SU-DHL-6 (cell line): ENCODE measurements around the gene IRAK2.

ENCODE experiments used
- H2AFZ ChIP-seq: fragments of 200-600 bp; sonication (generic); 2 replicates; pipeline ENCODE4 v1.6.1; 2014; ENCODE audit warnings: low read depth, mild to moderate bottlenecking, moderate library complexity, mixed read lengths, antibody characterized with exemption, low read length; ENCODE audit not compliant: severe bottlenecking
- H3F3A ChIP-seq: fragments of 200-600 bp; shearing (Covaris generic); 2 replicates; pipeline ENCODE4 v1.6.0; 2016; ENCODE audit warnings: antibody characterized with exemption, mild to moderate bottlenecking; ENCODE audit not compliant: insufficient read depth
- H3K27ac ChIP-seq: fragments of 200-600 bp; sonication (generic); 2 replicates; pipeline ENCODE4 v1.5.1; 2016; ENCODE audit warnings: low read depth, mild to moderate bottlenecking, low read length, moderate library complexity, mixed read lengths
- H3K27me3 ChIP-seq: fragments of 200-600 bp; sonication (generic), shearing (Covaris generic); 2 replicates; pipeline ENCODE4 v1.6.0; 2014; ENCODE audit warnings: mild to moderate bottlenecking, low read length
- H3K36me3 ChIP-seq: fragments of 200-600 bp; sonication (generic); 2 replicates; pipeline ENCODE4 v1.6.1; 2014; ENCODE audit warnings: mild to moderate bottlenecking, low read length, mixed read lengths
- H3K4me2 ChIP-seq: fragments of 300-600, 200-600 bp; shearing (Covaris generic), sonication (generic); 2 replicates; pipeline ENCODE4 v1.6.0; 2014; ENCODE audit warnings: low read length, low read depth, mild to moderate bottlenecking; ENCODE audit not compliant: poor library complexity, severe bottlenecking
- H3K4me3 ChIP-seq: fragments of 200-600 bp; sonication (generic); 2 replicates; pipeline ENCODE4 v1.5.1; 2014; ENCODE audit warnings: antibody characterized with exemption, low read length, mild to moderate bottlenecking, mixed read lengths; ENCODE audit not compliant: insufficient read depth, poor library complexity, severe bottlenecking
- H3K79me2 ChIP-seq: fragments of 200-600 bp; sonication (generic); 2 replicates; pipeline ENCODE4 v1.6.1; 2014; ENCODE audit warnings: mild to moderate bottlenecking, low read length, moderate library complexity; ENCODE audit not compliant: insufficient read depth
- H3K9ac ChIP-seq: fragments of 200-600 bp; sonication (generic); 2 replicates; pipeline ENCODE4 v1.7.0; 2014; ENCODE audit warnings: mild to moderate bottlenecking, low read length
- H3K9me2 ChIP-seq: fragments of 200-600 bp; sonication (generic); replicated peaks from 2 replicates; pipeline ENCODE4 v1.6.1; 2014; ENCODE audit warnings: low read length; ENCODE audit not compliant: insufficient read depth
- H3K9me3 ChIP-seq: fragments of 200-600 bp; sonication (generic); 2 replicates; pipeline ENCODE4 v1.6.1; 2014; ENCODE audit warnings: low read length, mixed read lengths; ENCODE audit not compliant: insufficient read depth
- H4K20me1 ChIP-seq: fragments of 200-600 bp; sonication (generic); 2 replicates; pipeline ENCODE4 v1.6.1; 2014; ENCODE audit warnings: low read depth, mild to moderate bottlenecking, antibody characterized with exemption, low read length, moderate library complexity, mixed read lengths
- EZH2phosphoT487 ChIP-seq: fragments of 200-600 bp; sonication (generic), shearing (Covaris generic); conservative IDR thresholded peaks from 2 replicates; pipeline ENCODE4 v1.6.1; 2018; ENCODE audit warnings: mild to moderate bottlenecking, antibody characterized with exemption, low read length, moderate library complexity, mixed read lengths
- TF ChIP-seq, protein P1 (sequence below): fragments of 200-600 bp; sonication (generic); IDR thresholded peaks from one replicate; pipeline ENCODE4 v1.5.1; 2017; ENCODE audit warnings: antibody characterized with exemption, mild to moderate bottlenecking, low read length, moderate library complexity; ENCODE audit not compliant: insufficient read depth, poor library complexity, severe bottlenecking

The IRAK2 gene

DNA sequence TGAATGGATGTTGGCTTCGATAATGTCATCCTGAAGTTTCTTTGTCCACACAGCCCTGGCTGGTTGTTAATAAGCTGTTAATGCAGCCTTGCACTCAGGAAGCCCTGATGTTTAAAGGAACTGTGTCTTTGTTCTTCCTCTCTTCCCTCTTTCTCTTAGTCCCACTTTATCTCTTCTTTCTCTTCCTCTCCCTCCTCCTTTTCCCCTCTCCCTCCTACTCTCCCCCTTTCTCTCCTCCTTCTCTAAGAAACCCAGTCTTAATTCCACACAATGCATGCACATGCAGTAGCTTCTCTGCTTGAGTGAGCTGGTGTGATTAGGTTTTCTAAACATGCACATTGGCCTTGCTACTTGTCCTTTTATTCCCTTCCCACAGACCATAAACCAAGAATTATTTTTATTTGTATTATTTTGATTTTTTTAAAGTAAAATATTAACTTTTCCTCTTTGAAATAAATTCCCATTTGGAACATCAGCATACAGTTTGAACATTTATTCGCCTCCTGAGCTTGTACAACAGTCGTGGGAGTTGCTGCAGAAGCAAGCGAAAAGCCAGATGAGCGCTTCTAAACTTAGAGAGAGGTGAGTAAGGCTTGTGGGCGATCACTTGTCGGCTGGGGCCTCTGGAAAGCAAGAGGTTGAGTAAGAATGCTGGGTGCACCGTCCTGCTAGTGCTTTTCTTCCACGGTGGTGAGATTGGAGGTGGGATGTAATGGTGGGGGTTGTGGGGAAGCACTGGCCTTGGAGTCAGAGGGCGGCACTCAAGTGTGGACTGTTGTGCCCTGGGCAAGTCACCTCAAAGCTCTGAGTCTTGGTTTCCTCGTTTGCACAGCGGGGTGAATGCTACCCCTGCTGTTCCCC, 120.8 kb downstream of the IRAK2 start:
- H3K27ac ChIP-seq, result no peak overlapping the region
- H3K27me3 ChIP-seq, result no peaks in the 10 kb centered on the region
- no peaks in the 10 kb centered on the region for H4K20me1 ChIP-seq
- no peak overlapping the region for H2AFZ ChIP-seq
- no peaks in the 10 kb centered on the region for H3K9me3 ChIP-seq
- TF ChIP-seq EZH2phosphoT487, result no peak
- TF ChIP-seq, protein P1, sequence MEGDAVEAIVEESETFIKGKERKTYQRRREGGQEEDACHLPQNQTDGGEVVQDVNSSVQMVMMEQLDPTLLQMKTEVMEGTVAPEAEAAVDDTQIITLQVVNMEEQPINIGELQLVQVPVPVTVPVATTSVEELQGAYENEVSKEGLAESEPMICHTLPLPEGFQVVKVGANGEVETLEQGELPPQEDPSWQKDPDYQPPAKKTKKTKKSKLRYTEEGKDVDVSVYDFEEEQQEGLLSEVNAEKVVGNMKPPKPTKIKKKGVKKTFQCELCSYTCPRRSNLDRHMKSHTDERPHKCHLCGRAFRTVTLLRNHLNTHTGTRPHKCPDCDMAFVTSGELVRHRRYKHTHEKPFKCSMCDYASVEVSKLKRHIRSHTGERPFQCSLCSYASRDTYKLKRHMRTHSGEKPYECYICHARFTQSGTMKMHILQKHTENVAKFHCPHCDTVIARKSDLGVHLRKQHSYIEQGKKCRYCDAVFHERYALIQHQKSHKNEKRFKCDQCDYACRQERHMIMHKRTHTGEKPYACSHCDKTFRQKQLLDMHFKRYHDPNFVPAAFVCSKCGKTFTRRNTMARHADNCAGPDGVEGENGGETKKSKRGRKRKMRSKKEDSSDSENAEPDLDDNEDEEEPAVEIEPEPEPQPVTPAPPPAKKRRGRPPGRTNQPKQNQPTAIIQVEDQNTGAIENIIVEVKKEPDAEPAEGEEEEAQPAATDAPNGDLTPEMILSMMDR, result no peak
- no peak overlapping the region for H3K4me2 ChIP-seq
- H3K4me3 ChIP-seq, result no peak overlapping the region
- peaks cover 3% of the 10 kb centered on the region; the same call in 1 of the 2 replicates for H3F3A ChIP-seq
- H3K79me2 ChIP-seq, result no peaks in the 10 kb centered on the region
- no peaks in the 10 kb centered on the region for H3K9me2 ChIP-seq
- H3K36me3 ChIP-seq, result peaks cover 14% of the 10 kb centered on the region; the same call in 1 of the 2 replicates
- H3K9ac ChIP-seq, result no peak overlapping the region

DNA sequence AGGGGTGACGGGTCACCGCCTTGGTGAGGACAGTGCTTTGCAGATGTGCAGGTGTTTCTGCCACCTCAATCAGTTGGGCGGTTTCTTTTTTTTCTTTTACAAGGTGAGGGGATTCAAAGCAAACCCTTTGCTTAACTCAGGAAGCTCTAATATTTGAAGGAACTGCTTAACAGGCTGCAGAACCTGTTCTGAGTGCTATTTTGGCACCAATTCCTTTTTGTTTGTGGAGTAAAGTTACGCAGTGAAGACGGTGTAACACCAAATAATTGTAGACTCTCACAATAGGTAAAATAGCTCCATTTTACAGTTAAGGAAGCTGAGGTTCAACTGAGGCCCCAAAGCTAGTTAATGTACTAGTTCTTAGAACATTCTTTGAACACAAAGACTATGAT, 121.4 kb downstream of the IRAK2 start:
- H4K20me1 ChIP-seq, result no peaks in the 10 kb centered on the region
- TF ChIP-seq, protein P1, result no peak
- no peak for TF ChIP-seq EZH2phosphoT487
- no peak overlapping the region for H3K9ac ChIP-seq
- no peak overlapping the region for H3K4me3 ChIP-seq
- peaks cover 10% of the 10 kb centered on the region; the same call in 1 of the 2 replicates for H3K36me3 ChIP-seq
- no peaks in the 10 kb centered on the region for H3K9me2 ChIP-seq
- H3K27ac ChIP-seq, result no peak overlapping the region
- no peaks in the 10 kb centered on the region for H3K9me3 ChIP-seq
- peaks cover 3% of the 10 kb centered on the region; the same call in 1 of the 2 replicates for H3F3A ChIP-seq
- no peak overlapping the region for H3K4me2 ChIP-seq
- no peak overlapping the region for H2AFZ ChIP-seq
- no peaks in the 10 kb centered on the region for H3K79me2 ChIP-seq
- H3K27me3 ChIP-seq, result no peaks in the 10 kb centered on the region

- Histone ChIP-seq H3K4me3 (no peak overlapping the region), H3K9ac (no peak overlapping the region), H3K79me2 (no peaks in the 10 kb centered on the region), H3K9me2 (no peaks in the 10 kb centered on the region), H3F3A (peaks cover 3% of the 10 kb centered on the region; the same call in 1 of the 2 replicates), H3K4me2 (no peak overlapping the region), H3K27me3 (no peaks in the 10 kb centered on the region), H4K20me1 (no peaks in the 10 kb centered on the region), H2AFZ (no peak overlapping the region), H3K36me3 (peaks cover 10% of the 10 kb centered on the region; the same call in 1 of the 2 replicates), H3K27ac (no peak overlapping the region), H3K9me3 (no peaks in the 10 kb centered on the region)
- no peak for TF ChIP-seq EZH2phosphoT487
- TF ChIP-seq, protein P1, result peak; percentile 55
Observed at GRCh38 chr3:10286596-10287295, 122.0 kb downstream of the IRAK2 start.
